UCSD-AML1 (cell line): ENCODE measurements around the gene MYRF.
A peak's percentile ranks its signal among the peaks of the same experiment; 100 is the strongest.

Source experiments
- DNase-seq: peaks from one replicate; lab custom pipeline; 2025; ENCODE audit not compliant: unreplicated experiment; lab: John Stamatoyannopoulos, UW

Gene MYRF

GRCh38 chr11:61774411-61774810, 22.0 kb downstream of the MYRF start:
- DNase-seq, result no peak

GRCh38 chr11:61775106-61775505, 22.7 kb downstream of the MYRF start:
- DNase-seq, result no peak

- DNase-seq, result peak; percentile 34
Observed at GRCh38 chr11:61775606-61776554, 23.4 kb downstream of the MYRF start.

- DNase-seq, result peak; percentile 76
Observed at GRCh38 chr11:61776561-61777075, 24.2 kb downstream of the MYRF start.

GRCh38 chr11:61777234-61778090, 25.0 kb downstream of the MYRF start:
- DNase-seq, result no peak

GRCh38 chr11:61778357-61778886, 26.0 kb downstream of the MYRF start:
- no peak for DNase-seq

- DNase-seq, result no peak
Observed at GRCh38 chr11:61778920-61779650, 26.6 kb downstream of the MYRF start.

- no peak for DNase-seq
Observed at GRCh38 chr11:61779666-61780525, 27.5 kb downstream of the MYRF start.

- DNase-seq, result no peak
Observed at GRCh38 chr11:61780581-61781162, 28.2 kb downstream of the MYRF start.

- no peak for DNase-seq
Observed at GRCh38 chr11:61781585-61781984, 29.1 kb downstream of the MYRF start.

- DNase-seq, result no peak
Observed at GRCh38 chr11:61782299-61782698, 29.9 kb downstream of the MYRF start.

GRCh38 chr11:61782841-61783240, 30.4 kb downstream of the MYRF start:
- no peak for DNase-seq

- no peak for DNase-seq
Observed at GRCh38 chr11:61783717-61784505, 31.5 kb downstream of the MYRF start.

GRCh38 chr11:61784506-61784805, 32.0 kb downstream of the MYRF start:
- no peak for DNase-seq

GRCh38 chr11:61785837-61786402, 33.5 kb downstream of the MYRF start:
- no peak for DNase-seq

- peak; percentile 60 for DNase-seq
Observed at GRCh38 chr11:61787928-61788491, 35.6 kb downstream of the MYRF start.

GRCh38 chr11:61791737-61792309, 39.4 kb downstream of the MYRF start:
- peak; percentile 54 for DNase-seq
